GM18951 (cell line): ENCODE results near the gene SHB.
"Not testable (repeated sequence)": the region's sequence is repeated elsewhere in the genome, so short reads cannot be mapped to it uniquely, and the experiment has no call there.

Experiments
- POLR2A ChIP-seq: IDR thresholded peaks from 4 replicates; pipeline ENCODE4 v1.6.1; 2011; ENCODE audit warnings: mild to moderate bottlenecking; ENCODE audit not compliant: insufficient read length, insufficient read depth; ENCODE audit errors: extremely low read depth
- in situ Hi-C: fragments of 300-500 bp; cut with MboI; formaldehyde crosslinking; loops from one replicate; pipeline ENCODE4 v1.12.0; 2022; ENCODE audit warnings: low sequenced_read_pairs, mixed read lengths, inconsistent platforms; ENCODE audit not compliant: unreplicated experiment

Gene SHB

DNA sequence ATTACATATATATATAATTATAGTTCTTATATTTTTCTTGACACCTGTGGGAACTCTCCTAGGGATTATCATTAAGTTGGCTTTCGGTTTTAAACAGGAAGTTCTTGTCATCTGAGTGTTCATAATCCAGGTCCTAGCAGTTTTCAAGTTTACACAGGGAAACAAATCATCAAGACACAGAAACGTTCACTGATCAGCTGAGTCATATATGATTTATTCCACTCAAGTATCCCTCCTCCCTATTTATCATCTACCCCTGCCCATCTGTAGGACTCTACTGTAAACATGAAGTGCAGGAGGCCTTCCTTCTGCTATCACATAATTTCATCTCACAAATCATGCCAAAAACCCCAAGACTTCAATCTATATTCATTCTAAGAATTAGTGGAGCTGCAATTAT lies 171.4 kb downstream of the SHB start:
- TF ChIP-seq POLR2A = no peak
- in situ Hi-C loops = no loop called here

DNA sequence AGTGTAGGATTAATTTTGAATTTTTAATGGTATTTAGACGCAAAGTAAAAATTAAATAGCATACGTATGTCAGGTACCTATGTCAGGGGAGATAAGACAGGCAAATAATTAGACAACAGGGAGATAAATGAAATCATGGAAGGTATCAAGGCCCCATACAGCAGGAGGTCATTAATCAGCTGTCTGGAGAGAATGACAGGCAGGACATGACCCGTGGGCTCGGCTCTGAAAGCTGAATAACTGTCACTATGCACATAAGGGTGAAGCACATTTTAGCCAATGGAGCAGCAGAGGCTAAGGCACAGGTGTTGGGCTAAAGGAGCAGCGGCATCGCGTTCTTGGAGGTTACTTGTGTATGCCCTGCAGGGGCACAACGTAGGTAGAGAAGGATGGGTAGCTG lies 177.0 kb downstream of the SHB start:
- TF ChIP-seq POLR2A = no peak
- in situ Hi-C loops = no loop called here

DNA sequence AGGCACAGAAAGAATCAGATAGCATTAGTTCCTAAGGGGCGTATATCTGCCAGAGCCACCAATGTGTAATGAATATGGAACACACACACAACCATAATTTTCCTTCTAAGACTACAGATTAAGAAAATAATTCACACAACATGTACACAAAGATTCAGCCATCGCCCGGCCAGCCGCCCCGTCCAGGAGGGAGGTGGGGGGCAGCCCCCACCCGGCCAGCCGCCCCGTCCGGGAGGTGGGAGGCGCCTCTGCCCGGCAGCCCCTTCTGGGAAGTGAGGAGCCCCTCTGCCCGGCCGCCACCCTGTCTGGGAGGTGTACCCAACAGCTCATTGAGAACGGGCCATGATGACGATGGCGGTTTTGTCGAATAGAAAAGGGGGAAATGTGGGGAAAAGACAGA lies 178.0 kb downstream of the SHB start:
- in situ Hi-C loops = not testable (repeated sequence)

DNA sequence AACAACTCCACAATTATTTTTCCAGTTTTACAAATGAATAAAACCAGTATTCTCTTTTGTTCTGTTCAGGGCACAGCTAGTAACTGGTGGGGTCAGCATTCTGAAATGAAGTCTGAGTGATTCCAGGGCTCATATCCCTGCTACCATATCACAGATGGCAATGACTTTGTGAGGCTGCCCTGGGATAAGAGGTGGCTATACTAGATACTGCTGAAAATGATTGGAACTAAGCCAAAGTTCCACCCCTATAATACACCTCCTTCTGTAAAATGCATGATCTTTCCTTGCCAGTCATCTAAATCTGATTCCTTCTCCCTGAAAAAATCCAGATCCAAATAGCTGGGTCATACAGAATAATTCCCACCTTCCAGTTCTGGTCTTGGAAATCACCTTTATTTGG lies 179.5 kb downstream of the SHB start:
- in situ Hi-C loops = no loop called here
- no peak for TF ChIP-seq POLR2A

DNA sequence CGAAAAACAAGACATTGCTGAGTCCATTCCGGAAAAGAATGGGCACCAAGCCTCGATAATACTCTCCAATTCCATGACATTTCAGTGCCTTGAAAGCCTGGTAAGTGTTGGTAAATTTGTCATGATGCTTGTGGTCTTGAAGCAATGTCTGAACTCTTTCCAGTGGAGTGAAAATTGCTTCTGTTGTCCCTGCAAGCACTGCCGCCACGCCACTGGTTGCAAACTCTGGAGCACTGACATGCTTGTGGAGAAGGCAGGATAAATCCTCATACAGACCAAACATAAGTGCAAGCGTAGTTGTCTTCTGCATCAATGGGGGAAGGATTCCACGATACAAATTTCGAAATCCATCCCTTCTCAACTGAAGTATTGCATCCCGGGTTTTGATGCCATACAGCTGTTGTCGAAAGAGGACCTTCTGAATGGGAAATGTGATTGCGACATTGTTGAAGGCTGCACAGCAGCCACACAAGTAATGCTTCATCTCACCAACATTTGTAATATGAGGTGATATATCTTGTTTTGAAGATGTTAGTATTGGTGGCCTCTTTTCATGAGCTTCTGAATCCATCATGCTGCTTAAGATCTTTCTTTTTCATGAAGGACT lies 180.9 kb downstream of the SHB start:
- in situ Hi-C loops = not testable (repeated sequence)

DNA sequence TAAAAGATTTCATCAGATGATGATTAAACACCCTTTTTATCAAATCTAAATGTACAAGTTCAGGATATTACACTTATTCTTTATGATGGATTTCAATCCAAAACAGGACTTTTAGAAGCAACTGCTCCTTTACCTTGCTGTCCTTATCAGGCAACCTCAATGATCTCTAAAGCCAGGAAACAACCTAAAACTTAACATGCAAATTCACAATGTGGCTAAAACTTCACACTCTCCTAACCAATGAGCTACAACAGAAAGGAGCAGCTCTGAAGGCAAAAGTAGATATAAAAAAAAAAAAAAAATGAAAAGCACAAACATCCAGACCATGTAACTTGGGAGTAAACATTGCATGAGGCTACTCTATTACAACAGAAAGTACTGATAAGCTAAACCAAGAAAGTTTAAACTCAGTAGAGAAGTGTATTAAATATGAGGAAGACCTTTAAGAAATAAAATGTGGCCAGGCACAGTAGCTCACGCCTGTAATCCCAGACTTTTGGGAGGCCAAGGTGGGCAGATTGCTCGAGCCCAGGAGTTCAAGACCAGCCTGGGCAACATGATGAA lies 188.0 kb downstream of the SHB start:
- TF ChIP-seq POLR2A = no peak
- in situ Hi-C loops = no loop called here

DNA sequence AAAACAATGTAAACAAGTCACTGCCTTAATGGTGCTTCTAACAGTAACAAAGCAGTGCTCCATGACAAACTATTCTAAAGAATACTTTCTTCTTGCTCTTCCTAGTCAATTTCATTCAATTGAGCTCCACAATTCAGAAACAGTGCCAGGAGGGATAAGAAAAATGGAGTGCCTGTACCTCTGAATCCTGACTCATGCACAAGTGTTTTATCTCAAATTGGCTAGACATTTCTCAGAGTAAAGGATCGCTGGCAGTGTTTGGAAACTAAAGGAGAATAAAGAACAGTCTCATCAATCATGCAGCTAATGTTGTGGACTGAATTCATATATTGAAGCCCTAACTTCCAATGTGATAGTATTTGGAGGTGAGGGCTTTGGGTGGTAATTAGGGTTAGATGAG lies 192.7 kb downstream of the SHB start:
- TF ChIP-seq POLR2A = no peak
- in situ Hi-C loops = no loop called here

DNA sequence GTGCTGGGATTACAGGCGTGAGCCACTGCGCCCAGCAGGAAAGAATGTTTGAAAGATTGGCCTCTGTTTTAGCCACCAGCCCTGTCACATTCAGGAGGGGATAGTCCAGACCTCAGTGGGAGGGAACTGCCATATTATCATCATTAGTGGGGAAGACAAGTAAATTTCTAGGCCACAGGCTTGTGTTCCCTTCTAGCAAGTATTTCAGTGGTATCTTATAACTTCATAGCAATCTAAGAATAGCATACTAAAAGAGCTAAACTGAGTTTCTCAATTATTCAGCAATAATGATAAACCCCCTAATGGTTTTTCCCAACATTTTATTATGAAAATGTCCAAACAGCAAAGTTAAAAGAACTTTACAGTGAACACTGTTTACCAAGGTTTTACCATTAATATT lies 195.1 kb downstream of the SHB start:
- in situ Hi-C loops = no loop called here
- TF ChIP-seq POLR2A = no peak

DNA sequence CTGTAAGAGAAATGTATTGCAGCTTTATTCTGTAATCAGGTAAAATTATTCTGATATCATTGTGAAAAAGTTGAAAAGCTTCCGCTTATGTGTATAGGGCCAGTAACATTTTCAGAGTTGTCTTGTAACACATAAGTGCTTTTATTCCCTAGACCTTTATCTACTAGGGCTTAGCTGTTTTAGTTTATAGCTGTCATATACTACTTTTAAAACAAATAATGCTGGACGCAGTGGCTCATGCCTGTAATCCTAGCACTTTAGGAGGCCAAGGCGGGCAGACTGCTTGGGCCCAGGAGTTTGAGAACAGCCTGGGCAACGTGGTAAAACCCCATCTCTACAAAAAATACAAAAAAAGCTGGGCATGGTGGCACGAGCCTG lies 198.2 kb downstream of the SHB start:
- TF ChIP-seq POLR2A = no peak
- in situ Hi-C loops = no loop called here

DNA sequence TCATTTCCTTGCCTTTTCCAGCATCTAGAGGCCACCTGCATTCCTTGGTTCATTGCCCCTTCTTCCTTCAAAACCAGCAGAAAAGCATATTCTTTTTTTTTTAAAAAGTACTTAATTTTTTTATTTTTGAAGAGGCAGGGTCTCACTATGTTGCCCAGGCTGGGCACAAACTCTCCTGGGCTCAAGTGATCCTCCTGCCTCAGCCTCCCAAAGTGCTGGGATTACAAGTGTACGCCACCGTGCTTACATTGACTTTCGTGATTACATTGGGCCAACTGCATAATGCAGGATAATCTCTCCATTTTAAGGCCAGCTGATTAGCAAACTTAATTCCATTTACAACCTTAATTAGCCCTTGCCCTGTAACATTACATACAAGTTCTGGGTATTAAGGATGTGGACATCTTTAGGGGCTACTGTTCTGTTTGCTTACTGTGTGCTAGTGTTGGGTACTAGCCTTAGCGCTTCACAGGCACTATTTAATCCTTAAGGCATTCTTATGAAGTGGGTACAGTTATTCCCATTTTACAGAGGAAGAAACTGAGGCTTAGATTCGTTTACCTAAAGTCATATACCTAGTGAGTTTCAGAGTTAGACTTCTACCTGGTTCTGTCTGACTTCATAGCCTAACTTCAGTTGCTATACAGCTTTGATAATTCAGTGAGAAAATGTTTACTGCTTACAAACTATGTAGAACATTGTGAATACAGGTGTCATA lies 198.8 kb downstream of the SHB start:
- in situ Hi-C loops = no loop called here
- no peak for TF ChIP-seq POLR2A
